HG03460 (cell line): ENCODE data around the gene DCAF6.

Source experiments
- ATAC-seq: cut with Tn5 transposase; IDR thresholded peaks from one replicate; pipeline ENCODE4 v1.9.1; 2021; ENCODE audit not compliant: unreplicated experiment

DCAF6 gene

GRCh38 chr1:168099337-168099801, 162.9 kb downstream of the DCAF6 start:
- no peak for ATAC-seq

DNA sequence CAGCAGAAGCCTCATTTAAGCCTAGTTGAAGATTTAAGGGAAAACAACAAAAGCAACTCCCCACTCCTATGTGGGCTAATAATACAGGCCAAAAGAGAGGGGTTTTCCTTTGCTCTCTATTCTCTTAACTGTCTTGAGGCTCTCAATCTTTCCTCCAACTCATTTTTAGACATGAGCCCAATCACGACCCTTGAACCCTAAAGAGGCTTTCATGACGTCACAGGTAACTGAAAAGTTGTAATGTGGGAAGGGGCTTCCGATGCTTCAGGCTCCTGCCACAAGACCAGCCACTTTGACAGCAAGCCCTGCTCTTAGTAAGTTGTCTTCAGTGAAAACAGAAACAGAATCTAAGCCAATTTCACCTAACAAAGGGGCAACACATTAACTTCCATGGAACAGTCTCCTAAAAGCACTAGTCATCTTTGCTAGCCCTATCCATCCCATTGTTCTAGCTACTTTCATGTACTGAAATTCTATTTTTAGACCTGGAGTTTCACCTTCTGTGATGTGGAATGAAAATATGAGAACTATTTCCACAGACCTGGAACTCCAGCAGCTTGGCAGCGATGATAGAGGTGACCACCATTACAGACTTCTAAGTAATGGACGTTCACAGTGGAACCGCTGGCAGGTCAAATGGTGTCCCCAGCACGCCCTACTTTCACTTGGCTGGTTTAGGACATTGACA, 164.0 kb downstream of the DCAF6 start:
- ATAC-seq: no peak

DNA sequence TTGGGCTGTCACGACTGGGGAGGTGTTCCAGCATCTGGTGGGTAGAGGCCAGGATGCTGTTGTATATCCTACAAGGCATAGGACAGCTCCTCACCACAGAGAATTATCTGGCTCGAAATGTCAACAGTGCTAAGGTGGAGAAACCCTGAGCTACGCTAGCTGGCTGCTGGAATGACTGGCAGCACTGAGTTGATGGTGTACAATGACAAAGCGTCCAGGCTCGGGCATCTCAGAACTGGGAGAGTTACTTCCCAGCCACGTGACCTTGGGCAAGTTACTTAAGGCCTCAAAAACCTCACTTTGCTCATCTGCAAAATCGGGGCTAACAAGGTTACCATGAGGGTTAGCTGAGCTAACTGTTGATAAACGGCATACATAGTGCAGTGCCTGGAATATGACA, 164.9 kb downstream of the DCAF6 start:
- ATAC-seq: no peak

GRCh38 chr1:168102487-168102886, 166.0 kb downstream of the DCAF6 start:
- no peak for ATAC-seq

DNA sequence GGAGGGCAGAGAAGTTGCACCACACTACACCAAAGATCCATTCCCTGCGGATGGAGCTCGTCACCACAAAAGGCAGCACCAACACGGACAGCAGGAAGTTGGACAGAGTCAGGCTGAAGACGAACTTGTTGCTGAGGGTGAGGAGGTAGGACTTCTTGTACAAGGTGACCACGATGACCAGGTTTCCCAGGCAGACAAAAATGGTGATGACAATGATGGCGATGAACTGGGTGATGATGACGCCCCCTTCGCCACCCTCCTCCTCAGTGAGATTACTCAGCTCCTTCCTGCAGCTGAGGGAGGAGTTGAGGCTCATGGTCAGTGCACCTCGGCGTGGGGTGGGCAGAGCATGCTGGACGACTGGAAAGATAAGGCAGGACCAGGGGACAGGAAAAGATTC, 168.1 kb downstream of the DCAF6 start:
- ATAC-seq: no peak

DNA sequence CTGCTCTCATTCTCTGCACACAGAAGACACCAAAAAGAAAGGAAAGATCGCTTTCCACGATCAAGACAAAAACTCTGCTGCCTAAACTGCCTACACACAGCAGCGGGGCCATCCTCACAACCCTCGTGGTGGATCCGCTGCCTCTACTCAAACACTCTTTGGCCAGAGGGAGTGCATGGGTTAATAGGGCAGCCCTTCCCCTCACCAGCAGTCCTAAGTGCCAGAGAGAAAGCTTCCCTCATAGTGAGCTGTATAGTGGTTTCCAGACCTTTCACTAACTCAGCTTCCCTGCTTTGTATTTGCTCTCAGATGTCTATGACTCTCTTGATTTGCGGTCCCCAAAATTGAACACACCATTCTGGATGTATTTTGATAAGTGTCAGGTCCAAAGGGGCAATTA, 169.4 kb downstream of the DCAF6 start:
- ATAC-seq: no peak

DNA sequence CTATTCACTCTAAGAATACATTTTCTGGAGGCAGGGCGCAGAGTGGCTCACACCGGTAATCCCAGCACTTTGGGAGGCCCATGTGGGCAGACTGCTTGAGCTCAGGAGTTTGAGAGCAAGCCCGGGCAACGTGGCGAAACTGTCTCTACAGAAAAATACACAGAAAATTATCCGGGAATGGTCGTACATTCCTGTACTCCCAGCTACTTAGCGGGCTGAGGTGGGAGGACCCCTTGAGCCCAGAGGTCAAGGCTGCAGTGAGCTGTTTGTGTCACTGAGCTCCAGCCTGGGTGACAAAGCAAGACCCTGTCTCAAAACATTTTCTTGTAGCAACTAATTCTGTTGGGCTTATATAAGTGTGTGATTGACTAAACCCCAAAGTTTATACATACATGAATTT, 169.8 kb downstream of the DCAF6 start:
- ATAC-seq: no peak

DNA sequence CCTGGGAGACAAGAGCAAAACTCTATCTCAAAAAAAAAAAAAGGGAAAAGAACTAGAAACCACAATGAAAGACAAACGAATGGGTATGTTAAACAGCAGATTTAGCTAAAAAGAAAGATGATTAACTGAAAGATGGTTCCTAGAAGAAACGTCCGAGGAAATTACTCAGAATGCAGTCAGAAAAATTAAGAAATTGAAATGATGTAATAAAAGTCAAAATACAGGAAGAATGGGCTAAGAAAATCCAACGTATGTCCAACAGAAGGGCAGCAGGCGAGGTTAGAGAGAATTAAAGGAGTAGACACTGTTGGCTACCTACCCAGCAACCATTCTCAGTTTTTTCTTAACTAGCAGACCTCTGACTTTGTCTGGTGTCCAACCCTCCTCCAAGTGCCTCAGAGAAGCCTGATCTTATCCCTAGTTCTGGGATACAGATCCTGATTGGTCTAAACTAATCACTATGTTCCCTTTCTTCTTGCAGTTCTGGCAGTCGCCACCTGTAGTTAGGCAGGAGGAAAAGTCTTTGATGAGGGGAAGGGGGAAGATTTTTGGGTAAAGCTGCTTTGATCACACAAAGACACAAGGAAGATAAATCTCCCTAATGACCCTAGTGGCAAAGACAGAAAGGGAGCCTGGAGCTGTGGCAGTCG, 174.5 kb downstream of the DCAF6 start:
- ATAC-seq: no peak

DNA sequence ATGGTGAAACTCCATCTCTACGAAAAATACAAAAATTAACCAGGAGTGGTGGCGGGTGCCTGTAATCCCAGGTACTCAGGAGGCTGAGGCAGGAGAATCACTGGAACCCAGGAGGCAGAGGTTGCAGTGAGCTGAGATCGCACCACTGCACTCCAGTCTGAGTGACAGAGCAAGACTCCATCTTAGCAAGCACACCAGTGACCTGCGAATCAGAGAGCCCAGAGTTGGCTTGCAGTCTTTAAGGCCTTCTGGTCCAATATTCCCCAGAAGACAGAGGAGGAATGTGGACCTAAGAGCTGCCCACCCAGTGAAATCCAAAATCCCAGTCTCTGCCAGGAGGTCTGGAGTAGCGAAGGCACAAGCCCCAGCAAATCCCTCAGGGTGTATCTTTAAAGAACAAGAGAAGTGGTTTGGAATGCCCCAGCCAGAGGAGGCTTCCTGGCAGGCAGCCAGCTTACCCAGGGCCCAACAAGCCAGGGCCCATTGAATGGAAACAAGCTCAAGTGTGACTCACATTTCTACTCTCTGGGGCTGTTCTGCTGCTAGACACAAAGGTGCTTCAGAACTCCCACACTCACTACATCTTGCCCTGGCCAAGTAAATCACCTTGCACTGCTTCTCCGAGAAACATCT, 176.3 kb downstream of the DCAF6 start:
- ATAC-seq: no peak

- no peak for ATAC-seq
Observed at GRCh38 chr1:168114845-168115244, 178.4 kb downstream of the DCAF6 start.

GRCh38 chr1:168116327-168116799, 179.9 kb downstream of the DCAF6 start:
- ATAC-seq: no peak

DNA sequence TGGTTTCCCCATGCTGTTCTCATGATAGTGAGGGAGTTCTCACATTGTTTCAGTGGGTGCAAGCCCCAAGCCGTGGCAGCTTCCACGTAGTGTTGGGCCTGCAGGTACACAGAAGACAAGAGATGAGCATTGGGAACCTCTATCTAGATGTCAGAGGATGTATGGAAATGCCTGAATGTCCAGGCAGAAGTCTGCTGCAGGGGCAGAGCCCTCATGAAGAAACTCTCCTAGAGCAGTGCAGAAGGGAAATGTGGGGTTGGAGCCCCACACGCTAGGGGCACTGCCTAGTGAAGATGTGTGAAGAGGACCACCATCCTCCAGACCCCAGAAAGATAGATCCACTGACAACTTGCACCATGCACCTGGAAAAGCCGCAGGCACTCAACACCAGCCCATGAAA, 183.3 kb downstream of the DCAF6 start:
- ATAC-seq: no peak

- no peak for ATAC-seq
Observed at GRCh38 chr1:168121401-168122011, 185.0 kb downstream of the DCAF6 start.

- no peak for ATAC-seq
Observed at GRCh38 chr1:168125051-168125450, 188.6 kb downstream of the DCAF6 start.
